ENCODE measurements around the gene ALKBH8. TPM values are rescaled to one million over a fixed set of nuclear protein-coding genes. Genes with fewer than 3 reads are reported as not detected.
A peak's percentile ranks its signal among the peaks of the same experiment; 100 is the strongest.
"Not testable (repeated sequence)": the region's sequence is repeated elsewhere in the genome, so short reads cannot be mapped to it uniquely, and the experiment has no call there.

The ALKBH8 gene
- total and polyA plus RNA-seq, 2 experiments from 2014 or later: 6.1 to 6.5 TPM

DNA sequence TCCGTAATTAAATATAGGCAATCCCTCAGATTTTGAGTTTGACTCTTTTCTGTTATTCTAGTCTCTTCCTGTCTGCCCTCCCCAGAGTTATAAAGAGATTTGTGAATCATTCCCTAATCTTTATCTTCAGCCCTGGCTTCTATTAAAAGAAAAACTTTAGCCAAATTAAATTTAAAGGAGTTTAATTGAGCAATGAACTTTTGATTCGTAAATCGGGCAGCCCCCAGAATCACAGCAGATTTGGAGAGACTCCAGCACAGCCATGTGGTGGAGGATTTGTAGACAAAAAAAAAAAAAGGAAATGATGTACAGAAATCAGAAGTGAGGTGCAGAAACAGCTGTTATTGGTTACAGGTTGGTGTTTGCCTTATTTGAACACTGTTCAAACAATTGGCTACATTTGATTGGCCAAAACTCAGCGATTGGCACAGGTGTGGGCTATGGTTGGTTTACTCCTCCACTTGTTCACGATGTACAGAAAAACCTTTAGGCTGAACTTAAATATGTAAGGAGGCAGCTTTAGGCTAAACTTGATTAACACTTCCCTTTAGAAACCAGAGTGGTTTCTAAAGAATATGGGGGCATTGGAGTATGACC, 2.3 kb upstream of the ALKBH8 start:
- H3K27me3 ChIP-seq: no peaks in the 10 kb centered on the region

DNA sequence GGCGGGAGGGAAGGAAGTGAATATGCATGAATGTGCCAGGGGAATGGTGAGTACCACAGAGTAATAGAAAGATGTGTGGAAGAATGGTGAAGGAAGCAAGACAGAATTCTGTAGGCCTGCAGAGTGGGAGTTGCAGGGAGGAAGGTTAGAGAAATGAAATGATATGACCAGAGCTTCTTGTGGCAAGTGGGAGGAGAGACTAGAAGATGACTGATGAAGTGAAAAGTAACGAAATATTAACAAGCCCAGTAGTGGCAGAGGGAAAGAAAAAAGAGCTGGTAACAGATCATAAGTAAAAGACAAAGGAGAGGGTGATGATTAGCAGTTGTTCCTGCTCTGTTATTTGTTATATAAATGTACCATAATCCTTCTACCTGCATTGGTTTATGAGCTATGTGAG, 1.0 kb upstream of the ALKBH8 start:
- no peaks in the 10 kb centered on the region for H3K36me3 ChIP-seq
- no peak for TF ChIP-seq CTCF (IDR thresholded peaks at IDR 0.05; ENCODE audit: low read depth, low read length)
- H3K27me3 ChIP-seq: no peaks in the 10 kb centered on the region
- H3K4me3 ChIP-seq: no peak overlapping the region
- H3K27ac ChIP-seq: no peak overlapping the region
- H3K9me3 ChIP-seq (ENCODE audit: low read depth): no peaks in the 10 kb centered on the region
- H3K4me1 ChIP-seq (ENCODE audit: low read depth): peaks cover 10% of the 10 kb centered on the region
- no peak for DNase-seq (ENCODE audit: low read depth in 1 of 2, low spot score in 1 of 2)

More for the DNA sequence above, 2.3 kb upstream of the ALKBH8 start:
- H3K4me3 ChIP-seq: no peak overlapping the region
- H3K27ac ChIP-seq: no peak overlapping the region
- no peaks in the 10 kb centered on the region for H3K36me3 ChIP-seq
- H3K4me1 ChIP-seq (ENCODE audit: low read depth): peaks cover 10% of the 10 kb centered on the region
- no peaks in the 10 kb centered on the region for H3K9me3 ChIP-seq (ENCODE audit: low read depth)
- TF ChIP-seq CTCF (IDR thresholded peaks at IDR 0.05; ENCODE audit: low read depth, low read length): no peak
- DNase-seq (ENCODE audit: low read depth in 1 of 2, low spot score in 1 of 2): peak in 1 of 2 donors; percentile 11

- not testable (repeated sequence) for DNase-seq (ENCODE audit: low read depth in 1 of 2, low spot score in 1 of 2); H3K27me3 ChIP-seq; H3K9me3 ChIP-seq (ENCODE audit: low read depth); H3K36me3 ChIP-seq
- Histone ChIP-seq H3K4me1 (ENCODE audit: low read depth) (peaks cover 10% of the 10 kb centered on the region), H3K27ac (peak overlapping the region; percentile 77), H3K4me3 (peak overlapping the region; percentile 78)
Observed at GRCh38 chr11:107565955-107566501, 493 bp upstream of the ALKBH8 start.

DNA sequence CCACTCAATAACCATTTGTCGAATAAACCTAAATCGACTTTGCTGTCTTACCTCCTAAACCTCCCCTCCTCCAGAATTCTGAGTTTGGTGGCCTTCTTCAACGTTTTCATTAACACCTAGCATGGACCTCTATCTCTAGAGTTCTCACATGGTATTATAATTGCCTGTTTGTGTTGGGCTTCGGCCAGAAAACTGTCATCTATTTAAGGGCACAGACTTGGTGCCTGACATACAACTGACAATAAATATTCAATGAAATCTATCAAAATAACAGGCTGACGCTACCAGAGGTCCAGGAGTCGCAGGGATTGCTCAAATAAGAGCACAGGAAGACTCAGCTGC, 687 bp downstream of the ALKBH8 start:
- no peak for TF ChIP-seq CTCF (IDR thresholded peaks at IDR 0.05; ENCODE audit: low read depth, low read length)
- Histone ChIP-seq H3K27ac (peak overlapping the region; percentile 1), H3K27me3 (no peaks in the 10 kb centered on the region), H3K4me1 (ENCODE audit: low read depth) (peaks cover 10% of the 10 kb centered on the region), H3K4me3 (peak overlapping the region; percentile 78), H3K36me3 (no peaks in the 10 kb centered on the region), H3K9me3 (ENCODE audit: low read depth) (no peaks in the 10 kb centered on the region)
- no peak for DNase-seq (ENCODE audit: low read depth in 1 of 2, low spot score in 1 of 2)

DNA sequence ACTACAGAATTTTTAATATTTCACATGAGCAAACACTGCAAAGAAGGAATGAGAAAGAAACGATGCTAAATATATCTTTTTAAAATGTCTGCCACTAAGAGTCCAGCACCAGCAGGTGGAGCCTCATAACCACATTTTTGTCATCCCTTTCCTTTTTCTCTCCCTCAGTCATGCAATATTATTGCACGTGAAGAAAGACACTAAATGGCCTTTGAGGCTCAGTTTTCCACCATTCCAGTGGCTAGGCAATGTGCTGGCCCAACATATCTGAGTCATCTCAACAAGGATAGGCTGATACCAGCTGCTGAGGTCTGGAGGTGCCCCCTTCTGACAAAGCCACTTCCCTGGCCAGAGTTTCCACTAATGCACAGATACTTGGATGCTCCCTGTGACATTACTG, 1.8 kb downstream of the ALKBH8 start:
- no peaks in the 10 kb centered on the region for H3K9me3 ChIP-seq (ENCODE audit: low read depth)
- no peaks in the 10 kb centered on the region for H3K36me3 ChIP-seq
- H3K27ac ChIP-seq: no peak overlapping the region
- no peak overlapping the region for H3K4me3 ChIP-seq
- peak; percentile 60 for TF ChIP-seq CTCF (IDR thresholded peaks at IDR 0.05; ENCODE audit: low read depth, low read length)
- DNase-seq (ENCODE audit: low read depth in 1 of 2, low spot score in 1 of 2): peak; percentile 51 to 74
- H3K27me3 ChIP-seq: no peaks in the 10 kb centered on the region
- H3K4me1 ChIP-seq (ENCODE audit: low read depth): peaks cover 10% of the 10 kb centered on the region

GRCh38 chr11:107562647-107563208, 2.8 kb downstream of the ALKBH8 start:
- peaks cover 10% of the 10 kb centered on the region for H3K4me1 ChIP-seq (ENCODE audit: low read depth)
- no peak for TF ChIP-seq CTCF (IDR thresholded peaks at IDR 0.05; ENCODE audit: low read depth, low read length)
- no peak overlapping the region for H3K27ac ChIP-seq
- peak in 1 of 2 donors; percentile 44 for DNase-seq (ENCODE audit: low read depth in 1 of 2, low spot score in 1 of 2)
- H3K4me3 ChIP-seq: no peak overlapping the region
- H3K9me3 ChIP-seq (ENCODE audit: low read depth): no peaks in the 10 kb centered on the region
- H3K27me3 ChIP-seq: no peaks in the 10 kb centered on the region
- no peaks in the 10 kb centered on the region for H3K36me3 ChIP-seq

All from cardiac muscle cell (in vitro differentiated cells and primary cell).